ENCODE results near the gene INAFM2. TPM values are rescaled to one million over a fixed set of nuclear protein-coding genes. Genes with fewer than 3 reads are reported as not detected.
A peak's percentile ranks its signal among the peaks of the same experiment; 100 is the strongest.

INAFM2 gene
- polyA plus RNA-seq, 1 donor = 14.1 TPM

GRCh38 chr15:40328176-40328575 lies 4.7 kb downstream of the INAFM2 start:
- DNase-seq (ENCODE audit: low read depth) = no peak

GRCh38 chr15:40328751-40329150 lies 5.3 kb downstream of the INAFM2 start:
- DNase-seq (ENCODE audit: low read depth) = no peak

DNA sequence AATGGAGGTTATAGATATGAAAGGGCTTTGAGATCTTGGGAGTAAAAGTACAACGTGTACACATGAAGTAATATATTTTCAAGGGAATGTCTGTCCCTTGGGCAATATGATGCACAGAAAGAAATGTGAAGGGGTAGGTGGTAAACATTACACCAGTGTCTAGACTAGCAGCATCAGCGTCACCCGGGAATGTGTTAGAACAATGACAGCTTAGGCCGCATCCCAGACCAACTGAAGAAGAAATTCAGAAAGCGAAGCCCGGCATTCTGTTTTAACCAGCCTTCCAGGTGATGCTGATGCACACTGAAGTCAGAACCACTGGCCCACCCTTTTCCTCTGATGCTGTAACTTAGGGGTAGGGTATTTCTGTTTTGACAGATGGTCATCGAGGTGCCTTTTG lies 6.3 kb downstream of the INAFM2 start:
- DNase-seq (ENCODE audit: low read depth) = no peak

- DNase-seq (ENCODE audit: low read depth) = no peak
Measured at GRCh38 chr15:40330368-40330836, 6.9 kb downstream of the INAFM2 start.

DNA sequence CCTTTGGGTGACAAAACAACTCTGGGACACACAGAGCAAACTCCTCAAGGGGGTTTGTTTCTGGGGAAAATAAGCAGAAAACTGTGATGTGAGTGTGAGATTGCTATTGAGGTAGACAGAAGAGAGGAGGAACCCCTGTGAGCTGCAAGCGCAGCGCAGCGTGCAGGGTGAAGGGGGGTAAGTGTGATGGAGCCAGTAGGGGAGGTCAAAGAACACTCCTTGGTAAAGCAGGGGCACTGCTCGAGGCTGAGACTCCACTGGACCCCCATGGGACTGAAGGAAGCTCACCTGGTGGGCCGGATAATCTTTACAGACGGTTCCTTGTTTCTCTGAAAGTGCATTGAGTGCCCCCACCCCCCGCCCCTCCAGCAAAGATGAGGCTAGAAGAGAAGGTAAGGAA lies 7.5 kb downstream of the INAFM2 start:
- DNase-seq (ENCODE audit: low read depth) = no peak

- no peak for DNase-seq (ENCODE audit: low read depth)
Measured at GRCh38 chr15:40331637-40332036, 8.1 kb downstream of the INAFM2 start.

- no peak for DNase-seq (ENCODE audit: low read depth)
Measured at GRCh38 chr15:40332113-40332781, 8.8 kb downstream of the INAFM2 start.

GRCh38 chr15:40333922-40334492 lies 10.5 kb downstream of the INAFM2 start:
- peak; percentile 60 for DNase-seq (ENCODE audit: low read depth)

- DNase-seq (ENCODE audit: low read depth) = no peak
Measured at GRCh38 chr15:40334541-40334940, 11.0 kb downstream of the INAFM2 start.

GRCh38 chr15:40334941-40335795 lies 11.7 kb downstream of the INAFM2 start:
- DNase-seq (ENCODE audit: low read depth) = no peak

DNA sequence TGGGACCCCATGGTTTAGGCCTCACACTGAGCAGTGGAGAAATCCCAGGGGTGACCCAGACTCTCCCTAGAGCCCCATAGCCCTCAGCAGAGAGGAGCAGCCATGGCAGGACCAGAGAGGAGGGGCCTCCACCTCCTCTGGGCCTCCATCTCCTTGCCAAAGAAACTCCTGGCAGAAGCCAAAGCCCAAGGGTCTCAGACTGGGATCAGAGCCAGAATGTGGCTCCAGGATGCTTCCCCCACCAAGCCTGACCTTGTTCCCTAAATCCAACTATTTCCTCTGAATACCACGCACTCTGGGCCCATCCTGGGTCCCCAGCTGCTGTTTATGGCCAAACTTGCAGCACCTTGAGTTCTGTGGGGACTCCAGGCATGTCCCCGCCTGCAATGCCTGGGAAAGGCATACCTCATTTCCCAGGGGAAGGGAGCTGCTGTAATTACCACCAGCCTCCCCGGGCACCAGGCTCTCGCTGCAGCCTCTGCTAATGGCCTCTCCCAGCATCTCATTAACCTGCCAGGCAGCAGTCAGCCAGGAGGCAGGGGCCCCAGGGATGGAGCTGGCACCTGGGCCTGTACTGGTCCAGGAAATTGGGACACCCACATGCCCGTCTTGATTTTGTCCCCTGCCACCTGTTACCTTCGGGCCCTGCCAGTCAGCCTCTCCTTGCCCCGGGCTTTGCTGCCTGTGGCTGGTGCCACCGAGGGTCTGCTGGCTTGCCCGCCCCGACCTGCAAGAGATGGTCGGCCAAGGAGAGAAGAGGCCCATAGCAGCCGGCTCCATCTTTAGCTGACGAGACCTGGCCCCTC lies 12.6 kb downstream of the INAFM2 start:
- DNase-seq (ENCODE audit: low read depth) = no peak

GRCh38 chr15:40336744-40337122 lies 13.2 kb downstream of the INAFM2 start:
- DNase-seq (ENCODE audit: low read depth) = no peak

DNA sequence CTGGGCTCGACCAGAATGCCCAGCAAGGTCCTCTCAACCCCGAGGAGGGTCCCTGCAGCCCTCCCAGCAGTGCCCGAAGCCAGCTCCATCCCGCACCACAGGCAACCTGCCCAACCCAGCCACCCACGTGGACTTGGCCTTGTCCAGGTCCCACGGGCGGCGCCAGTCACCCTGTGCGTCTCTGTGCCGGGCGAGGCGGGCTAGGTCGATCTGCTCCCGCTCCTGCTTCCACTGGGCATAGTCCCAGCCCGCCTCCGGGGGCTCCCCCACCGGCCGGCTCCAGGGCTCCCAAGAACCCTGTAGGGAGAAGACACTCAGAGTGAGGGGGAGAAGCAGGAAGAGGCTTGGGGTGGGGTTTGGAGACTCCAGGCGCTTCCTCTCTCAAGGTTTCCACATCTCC lies 14.1 kb downstream of the INAFM2 start:
- no peak for DNase-seq (ENCODE audit: low read depth)

- no peak for DNase-seq (ENCODE audit: low read depth)
Measured at GRCh38 chr15:40338041-40338657, 14.7 kb downstream of the INAFM2 start.

GRCh38 chr15:40338921-40339620 lies 15.6 kb downstream of the INAFM2 start:
- no peak for DNase-seq (ENCODE audit: low read depth)

- DNase-seq (ENCODE audit: low read depth) = no peak
Measured at GRCh38 chr15:40339621-40339945, 16.1 kb downstream of the INAFM2 start.

- no peak for DNase-seq (ENCODE audit: low read depth)
Measured at GRCh38 chr15:40340038-40340739, 16.7 kb downstream of the INAFM2 start.

- DNase-seq (ENCODE audit: low read depth) = no peak
Measured at GRCh38 chr15:40340740-40341400, 17.4 kb downstream of the INAFM2 start, which contains the start of gene CCDC9B. Gene CCDC9B (minus strand): TSS chr15:40340939. CDS start chr15:40340819, 120 bp downstream.

Measured in forelimb muscle (tissue), 1 donor.